Liver (tissue), 9 donors: ENCODE results near the gene PVALEF. TPM values are rescaled to one million over a fixed set of nuclear protein-coding genes. Genes with fewer than 3 reads are reported as not detected.

Experiments used
- DNase-seq: peaks from one replicate; pipeline ENCODE4 v3.0.0-alpha.2; 2017; ENCODE audit warnings: low spot score
- H3K27ac ChIP-seq, 2 donors: one replicate each; pipeline ENCODE4 v1.7.0; 2013; ENCODE audit warnings: inconsistent platforms in 2 of 2, low read length in 2 of 2, control low read depth in 1 of 2, low read depth in 1 of 2, mild to moderate bottlenecking in 1 of 2
- H3K27me3 ChIP-seq, 4 donors: one replicate each; pipeline versions ENCODE4 v1.6.1 to v1.7.0; 2013; ENCODE audit warnings: low read length in 3 of 4, inconsistent platforms in 1 of 4, mild to moderate bottlenecking in 1 of 4, moderate library complexity in 1 of 4; ENCODE audit not compliant: control insufficient read depth in 4 of 4, insufficient read depth in 4 of 4
- H3K36me3 ChIP-seq, 4 donors: one replicate each; pipeline versions ENCODE4 v1.6.1 to v1.7.0; 2013; ENCODE audit warnings: low read length in 3 of 4, mild to moderate bottlenecking in 3 of 4, low read depth in 1 of 4, moderate library complexity in 1 of 4; ENCODE audit not compliant: control insufficient read depth in 4 of 4, insufficient read depth in 3 of 4
- H3K4me1 ChIP-seq, 4 donors: one replicate each; pipeline versions ENCODE4 v1.6.1 to v1.7.0; 2013; ENCODE audit warnings: low read length in 3 of 4, mild to moderate bottlenecking in 3 of 4, moderate library complexity in 1 of 4; ENCODE audit not compliant: control insufficient read depth in 4 of 4, insufficient read depth in 4 of 4
- H3K4me3 ChIP-seq, 3 donors: one replicate each; pipeline versions ENCODE4 v1.6.1 to v1.7.0; 2013; ENCODE audit warnings: low read length in 3 of 3, control low read depth in 1 of 3, low read depth in 1 of 3, mild to moderate bottlenecking in 1 of 3
- H3K9ac ChIP-seq, 2 donors: one replicate each; pipeline ENCODE4 v1.7.0; 2013; ENCODE audit warnings: low read length in 2 of 2, mild to moderate bottlenecking in 2 of 2, moderate library complexity in 2 of 2, control low read depth in 1 of 2, low read depth in 1 of 2
- H3K9me3 ChIP-seq, 4 donors: one replicate each; pipeline versions ENCODE4 v1.6.1 to v1.7.0; 2013; ENCODE audit warnings: low read length in 3 of 4; ENCODE audit not compliant: control insufficient read depth in 4 of 4
- ATF3 ChIP-seq: IDR thresholded peaks from 2 replicates; pipeline ENCODE4 v1.6.1; 2016; ENCODE audit warnings: antibody characterized with exemption
- CTCF ChIP-seq: fragments of 150-350 bp; IDR thresholded peaks from 2 replicates; pipeline ENCODE4 v1.5.1; 2017; ENCODE audit warnings: improper control_type of control experiment, low read depth, low read length; ENCODE audit not compliant: missing input control
- EGR1 ChIP-seq, 2 donors: IDR thresholded peaks; 2 replicates each; pipeline ENCODE4 v1.6.1; 2016 to 2018; ENCODE audit warnings: antibody characterized with exemption in 2 of 2, low read depth in 2 of 2
- FOXA1 ChIP-seq: IDR thresholded peaks from 2 replicates; pipeline ENCODE4 v1.6.1; 2016; ENCODE audit warnings: antibody characterized with exemption
- FOXA2 ChIP-seq: IDR thresholded peaks from 2 replicates; pipeline ENCODE4 v1.6.1; 2016; ENCODE audit warnings: antibody characterized with exemption
- GABPA ChIP-seq, 2 donors: IDR thresholded peaks in 1 of 2; conservative IDR thresholded peaks in 1 of 2; 2 replicates each; pipeline ENCODE4 v1.6.1; 2016; ENCODE audit warnings: antibody characterized with exemption in 2 of 2, mild to moderate bottlenecking in 1 of 2, moderate library complexity in 1 of 2
- HNF4A ChIP-seq, 2 donors: conservative IDR thresholded peaks; 2 replicates each; pipeline ENCODE4 v1.6.1; 2016; ENCODE audit warnings: antibody characterized with exemption in 2 of 2, mild to moderate bottlenecking in 2 of 2
- HNF4G ChIP-seq: IDR thresholded peaks from 2 replicates; pipeline ENCODE4 v1.6.1; 2016; ENCODE audit warnings: antibody characterized with exemption
- JUND ChIP-seq, 2 donors: IDR thresholded peaks; 2 replicates each; pipeline ENCODE4 v1.6.1; 2016; ENCODE audit warnings: antibody characterized with exemption in 2 of 2
- MAX ChIP-seq: IDR thresholded peaks from 2 replicates; pipeline ENCODE4 v1.6.1; 2016; ENCODE audit warnings: antibody characterized with exemption
- NR2F2 ChIP-seq: IDR thresholded peaks from 2 replicates; pipeline ENCODE4 v1.6.1; 2016; ENCODE audit warnings: antibody characterized with exemption
- RAD21 ChIP-seq, 2 donors: IDR thresholded peaks; 2 replicates each; pipeline ENCODE4 v1.6.1; 2016; ENCODE audit warnings: antibody characterized with exemption in 2 of 2, mild to moderate bottlenecking in 2 of 2
- REST ChIP-seq: IDR thresholded peaks from 2 replicates; pipeline ENCODE4 v1.6.1; 2016; ENCODE audit warnings: antibody characterized with exemption, mild to moderate bottlenecking
- RXRA ChIP-seq, 2 donors: IDR thresholded peaks; 2 replicates each; pipeline ENCODE4 v1.6.1; 2017 to 2018; ENCODE audit warnings: antibody characterized with exemption in 2 of 2, mild to moderate bottlenecking in 1 of 2
- SP1 ChIP-seq: IDR thresholded peaks from 2 replicates; pipeline ENCODE4 v1.6.1; 2018; ENCODE audit warnings: antibody characterized with exemption, mild to moderate bottlenecking
- TAF1 ChIP-seq: conservative IDR thresholded peaks from 2 replicates; pipeline ENCODE4 v1.6.1; 2016; ENCODE audit warnings: antibody characterized with exemption, mild to moderate bottlenecking
- YY1 ChIP-seq: IDR thresholded peaks from 2 replicates; pipeline ENCODE4 v1.6.1; 2016; ENCODE audit warnings: antibody characterized with exemption, mild to moderate bottlenecking
- ZBTB33 ChIP-seq: IDR thresholded peaks from 2 replicates; pipeline ENCODE4 v1.6.1; 2016; ENCODE audit warnings: antibody characterized with exemption
- WGBS: extraction: QIAGEN DNeasy Blood & Tissue Kit; methylation state at CpG from one replicate; pipeline ENCODE4 v1.1.7; 2013; 5-methylcytosine and 5-hydroxymethylcytosine counted together
- polyA plus RNA-seq, 2 donors: library from polyadenylated mRNA; stranded (reverse) in 1 of 2; unstranded in 1 of 2; fragments of 200-250 nt in 1 of 2; fragments of >200 nt in 1 of 2; fragmentation: Nextera tagmentation in 1 of 2; extraction: Ambion mirVana in 1 of 2; gene quantifications; one replicate each; pipeline versions ENCODE4 v1.2.1 to v1.2.3, GENCODE V29; 2013 to 2015
- total RNA-seq, 2 donors: library from RNA; depleted of rRNA; stranded (reverse); fragments of >200 nt; gene quantifications; one replicate each; pipeline ENCODE4 v1.2.3, GENCODE V29; 2014
- donor health status: healthy.
- donor health status: healthy.
- donor health status: healthy.
- donor health status: healthy.
- donor health status: healthy.

PVALEF gene
- total and polyA plus RNA-seq, 4 donors: not detected

GRCh38 chr17:81218991-81219390, 53.7 kb downstream of the PVALEF start:
- DNase-seq: no peak
- H3K27ac ChIP-seq: no peak overlapping the region
- peaks cover 10 to 23% (median 13%) of the 10 kb centered on the region in 4 donors for H3K4me1 ChIP-seq
- no peaks in the 10 kb centered on the region for H3K9me3 ChIP-seq
- no peaks in the 10 kb centered on the region for H3K27me3 ChIP-seq
- H3K36me3 ChIP-seq: no peaks in the 10 kb centered on the region
- H3K9ac ChIP-seq: no peak overlapping the region
- 97% methylated on average over 11 of the region's 11 CpGs for WGBS
- TF ChIP-seq EGR1 (IDR thresholded peaks at IDR 0.05; ENCODE audit: low read depth in 2 of 2) (no peak), YY1 (no peak), RXRA (IDR thresholded peaks at IDR 0.05) (no peak), HNF4G (no peak), FOXA2 (no peak), CTCF (no peak), JUND (IDR thresholded peaks at IDR 0.05) (no peak), REST (no peak), RAD21 (IDR thresholded peaks at IDR 0.05) (no peak), ATF3 (no peak), HNF4A (conservative IDR thresholded peaks at IDR 0.05) (no peak), SP1 (no peak), GABPA (IDR thresholded peaks at IDR 0.05 in 1 of 2, conservative IDR thresholded peaks at IDR 0.05 in 1 of 2) (no peak), TAF1 (no peak), MAX (no peak), FOXA1 (no peak), NR2F2 (no peak), ZBTB33 (no peak)
- no peak overlapping the region for H3K4me3 ChIP-seq
